Heart left ventricle (tissue), 13 donors: Measurements from ENCODE around the gene ZNF98.

ENCODE experiments used
- POLR2A ChIP-seq, 2 donors: fragments of 450-650 bp; IDR thresholded peaks; one replicate each; pipeline ENCODE4 v1.6.1; 2017; ENCODE audit warnings: antibody characterized with exemption in 2 of 2, mild to moderate bottlenecking in 2 of 2, moderate library complexity in 2 of 2
- TF ChIP-seq, protein P1 (sequence below), 12 donors: fragments of 200-600 bp; sonication (generic) in 4 of 12; IDR thresholded peaks; one replicate each; pipeline versions ENCODE4 v1.5.0 to v1.8.0; 2018 to 2022; ENCODE audit warnings: antibody characterized with exemption in 12 of 12, mild to moderate bottlenecking in 5 of 12
- donor health status: ischemic (EF 13 %, LVEDD 7.1; RV severe dilation, severe dysfunction).
- donor health status: DM: no; HTN: yes; CAD: no.
- donor health status: DM: no; HTN: no; CAD: no.
- donor health status: ischemic (EF 25% LVEDD 6.9; RV normal size, moderate dysfunction).
- donor health status: ischemic (EF 25% LVEDD 5.7; RV mildly dilated, moderate dysfunction).
- donor health status: ischemic (EF 35%, LVEDD 5.7; RV mildly dilated, moderate dysfunction).
- donor health status: nonischemic (EF 11% LVEDD 7.7; RV severe dilation, severe dysfunction).
- donor health status: DM: yes; HTN: yes; CAD: no.
- donor health status: PGD.
- donor health status: ischemic (EF 29% LVEDD 5.4; RV normal size, mild dysfunction).
- donor health status: nonischemic (EF 23%, LVEDD 6.1; RV moderate dilation, normal function).

DNA sequence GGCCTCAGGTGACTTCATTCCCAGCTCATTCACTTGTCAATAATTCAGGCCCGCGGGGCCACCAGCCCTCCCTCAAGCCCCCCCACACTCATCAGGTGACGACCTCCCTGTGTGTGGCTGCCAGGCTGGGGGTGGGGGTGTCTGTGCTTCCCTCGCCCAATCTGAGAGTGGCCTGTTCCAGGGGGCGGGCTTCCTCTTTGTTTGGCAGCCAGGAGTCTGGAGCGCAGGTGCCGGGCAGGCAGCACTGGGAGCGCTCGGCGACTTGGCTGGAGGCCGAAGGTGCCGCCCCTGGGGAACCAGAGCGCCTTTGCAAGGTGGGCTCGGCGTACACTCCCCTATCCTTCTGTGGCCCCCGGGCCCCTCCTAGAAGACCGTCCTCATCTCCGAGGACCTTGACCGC is 5.4 kb upstream of the ZNF98 start:
- TF ChIP-seq, protein P1, sequence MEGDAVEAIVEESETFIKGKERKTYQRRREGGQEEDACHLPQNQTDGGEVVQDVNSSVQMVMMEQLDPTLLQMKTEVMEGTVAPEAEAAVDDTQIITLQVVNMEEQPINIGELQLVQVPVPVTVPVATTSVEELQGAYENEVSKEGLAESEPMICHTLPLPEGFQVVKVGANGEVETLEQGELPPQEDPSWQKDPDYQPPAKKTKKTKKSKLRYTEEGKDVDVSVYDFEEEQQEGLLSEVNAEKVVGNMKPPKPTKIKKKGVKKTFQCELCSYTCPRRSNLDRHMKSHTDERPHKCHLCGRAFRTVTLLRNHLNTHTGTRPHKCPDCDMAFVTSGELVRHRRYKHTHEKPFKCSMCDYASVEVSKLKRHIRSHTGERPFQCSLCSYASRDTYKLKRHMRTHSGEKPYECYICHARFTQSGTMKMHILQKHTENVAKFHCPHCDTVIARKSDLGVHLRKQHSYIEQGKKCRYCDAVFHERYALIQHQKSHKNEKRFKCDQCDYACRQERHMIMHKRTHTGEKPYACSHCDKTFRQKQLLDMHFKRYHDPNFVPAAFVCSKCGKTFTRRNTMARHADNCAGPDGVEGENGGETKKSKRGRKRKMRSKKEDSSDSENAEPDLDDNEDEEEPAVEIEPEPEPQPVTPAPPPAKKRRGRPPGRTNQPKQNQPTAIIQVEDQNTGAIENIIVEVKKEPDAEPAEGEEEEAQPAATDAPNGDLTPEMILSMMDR (IDR thresholded peaks at IDR 0.05): no peak
- TF ChIP-seq POLR2A (IDR thresholded peaks at IDR 0.05): no peak
